GM19468 (cell line): ENCODE results near the gene MYBPHL.
A peak's percentile ranks its signal among the peaks of the same experiment; 100 is the strongest.

ENCODE experiments used
- ATAC-seq: cut with Tn5 transposase; IDR thresholded peaks from one replicate; pipeline ENCODE4 v1.9.1; 2021; ENCODE audit warnings: mild to moderate bottlenecking, moderate library complexity, moderate number of reproducible peaks; ENCODE audit not compliant: unreplicated experiment; ENCODE audit errors: extremely low read depth

Gene MYBPHL

DNA sequence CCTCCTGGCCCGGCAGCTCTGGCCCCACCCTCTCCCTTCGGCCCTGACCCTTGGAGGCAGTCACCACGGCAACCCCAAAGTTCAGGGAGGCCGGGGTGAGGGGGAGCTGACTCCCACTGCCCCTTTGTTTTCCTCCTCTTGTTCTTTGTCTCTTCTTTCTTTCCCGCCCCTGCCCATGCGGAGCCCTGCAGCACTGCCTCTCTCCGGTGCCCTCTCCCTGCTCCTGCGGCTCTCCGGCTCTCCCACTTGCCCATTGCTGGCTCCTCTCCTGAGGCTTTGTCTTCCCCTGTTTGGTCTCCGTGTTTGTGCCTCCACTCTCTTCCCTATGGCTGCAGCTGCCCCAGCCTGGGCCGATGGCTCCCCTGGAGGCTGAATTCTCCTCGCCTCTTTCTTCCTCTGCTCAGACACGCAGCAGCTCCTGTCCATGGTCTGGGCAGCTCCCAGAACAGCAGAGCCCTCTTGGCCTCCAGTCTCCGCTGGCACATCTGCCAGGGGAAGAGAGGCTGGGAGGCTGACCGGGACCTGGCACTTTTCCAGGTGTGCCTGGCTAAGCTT lies 51.6 kb downstream of the MYBPHL start:
- ATAC-seq = no peak

DNA sequence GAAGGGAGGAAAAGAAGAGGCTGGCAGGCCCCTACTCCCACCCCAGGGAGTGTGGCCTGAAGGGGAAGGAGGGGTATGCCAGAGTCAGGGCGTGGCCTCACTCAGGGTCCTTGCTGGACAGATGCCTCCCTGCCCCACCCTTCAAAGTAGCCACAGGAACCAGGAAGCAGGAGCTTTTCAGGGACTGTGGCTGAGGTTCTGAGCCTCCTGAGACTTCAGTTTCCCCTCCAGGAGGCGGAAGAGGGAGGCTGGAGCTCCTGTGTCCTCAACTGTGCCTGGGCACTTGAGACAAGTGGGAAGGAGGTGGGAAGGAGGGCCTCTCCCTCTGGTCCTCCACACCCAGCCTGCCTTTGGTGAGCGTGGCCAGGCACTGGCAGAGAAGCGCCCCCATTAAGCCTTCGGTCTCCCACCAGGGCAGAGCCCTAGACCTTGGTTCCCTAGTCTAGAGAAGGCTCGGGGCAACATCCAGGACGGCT lies 52.2 kb downstream of the MYBPHL start:
- ATAC-seq = no peak

DNA sequence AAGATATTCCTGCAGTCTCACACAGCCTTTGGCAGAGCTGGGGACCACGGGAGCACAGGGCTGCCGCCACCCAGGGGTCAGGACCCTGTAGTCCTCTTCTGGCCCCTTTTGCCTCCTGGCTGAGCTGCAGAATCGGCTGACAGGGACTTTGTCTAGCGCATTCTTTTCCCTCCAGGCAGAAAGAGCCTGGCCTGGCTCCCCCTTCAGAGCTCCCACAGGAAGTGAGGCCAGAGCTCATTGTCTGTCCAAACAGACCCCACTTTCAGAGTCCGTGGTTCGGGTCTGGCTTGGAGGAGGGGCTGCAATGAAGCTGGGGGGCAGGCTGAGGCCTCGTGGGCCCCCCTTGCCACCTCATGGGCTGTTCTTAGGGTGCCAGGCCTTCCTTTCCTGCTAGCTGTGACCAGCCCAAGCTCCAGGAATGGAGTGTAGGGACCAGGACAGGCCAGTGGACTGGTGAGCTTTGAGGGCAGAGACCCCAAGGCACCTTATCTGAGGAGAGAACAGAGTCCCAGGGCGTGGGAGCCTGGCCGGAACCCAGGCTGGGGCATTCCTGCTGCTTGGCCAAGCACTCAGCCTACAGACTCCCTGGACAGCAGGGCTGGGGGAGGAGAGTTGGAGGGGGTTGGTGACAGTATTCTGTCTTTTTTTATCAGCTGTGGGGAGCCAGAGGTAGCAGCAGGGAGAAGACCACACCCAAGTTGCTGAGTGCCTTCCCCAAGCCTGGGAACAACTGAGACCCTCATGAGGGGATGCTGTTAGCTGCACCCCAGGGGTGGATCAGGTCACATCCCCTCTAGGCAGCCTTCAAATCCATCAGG lies 52.8 kb downstream of the MYBPHL start:
- ATAC-seq = no peak

DNA sequence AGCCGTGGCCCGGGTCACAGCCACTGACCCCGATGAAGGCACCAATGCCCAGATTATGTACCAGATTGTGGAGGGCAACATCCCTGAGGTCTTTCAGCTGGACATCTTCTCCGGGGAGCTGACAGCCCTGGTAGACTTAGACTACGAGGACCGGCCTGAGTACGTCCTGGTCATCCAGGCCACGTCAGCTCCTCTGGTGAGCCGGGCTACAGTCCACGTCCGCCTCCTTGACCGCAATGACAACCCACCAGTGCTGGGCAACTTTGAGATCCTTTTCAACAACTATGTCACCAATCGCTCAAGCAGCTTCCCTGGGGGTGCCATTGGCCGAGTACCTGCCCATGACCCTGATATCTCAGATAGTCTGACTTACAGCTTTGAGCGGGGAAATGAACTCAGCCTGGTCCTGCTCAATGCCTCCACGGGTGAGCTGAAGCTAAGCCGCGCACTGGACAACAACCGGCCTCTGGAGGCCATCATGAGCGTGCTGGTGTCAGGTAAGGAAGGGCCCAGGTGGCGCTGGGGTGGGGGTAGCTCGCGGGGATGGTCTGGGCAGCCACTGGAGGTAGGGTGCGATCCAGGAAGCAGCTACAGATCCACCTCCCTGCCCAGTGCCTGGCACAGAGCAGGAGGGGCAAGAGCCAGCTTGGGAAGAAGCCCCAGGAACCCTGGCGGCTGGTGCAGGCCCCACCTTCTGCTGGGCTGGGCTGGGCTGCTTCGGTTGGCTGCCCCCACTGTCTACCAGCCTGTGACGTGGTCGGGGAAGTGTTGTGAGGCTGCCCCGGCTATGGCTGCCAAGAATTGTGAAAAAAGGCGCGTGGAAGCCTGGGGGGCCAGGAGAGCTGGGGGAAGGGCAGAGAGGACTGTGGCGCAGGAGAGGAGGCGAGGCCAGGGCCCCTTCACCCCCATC lies 53.7 kb downstream of the MYBPHL start:
- ATAC-seq = no peak

DNA sequence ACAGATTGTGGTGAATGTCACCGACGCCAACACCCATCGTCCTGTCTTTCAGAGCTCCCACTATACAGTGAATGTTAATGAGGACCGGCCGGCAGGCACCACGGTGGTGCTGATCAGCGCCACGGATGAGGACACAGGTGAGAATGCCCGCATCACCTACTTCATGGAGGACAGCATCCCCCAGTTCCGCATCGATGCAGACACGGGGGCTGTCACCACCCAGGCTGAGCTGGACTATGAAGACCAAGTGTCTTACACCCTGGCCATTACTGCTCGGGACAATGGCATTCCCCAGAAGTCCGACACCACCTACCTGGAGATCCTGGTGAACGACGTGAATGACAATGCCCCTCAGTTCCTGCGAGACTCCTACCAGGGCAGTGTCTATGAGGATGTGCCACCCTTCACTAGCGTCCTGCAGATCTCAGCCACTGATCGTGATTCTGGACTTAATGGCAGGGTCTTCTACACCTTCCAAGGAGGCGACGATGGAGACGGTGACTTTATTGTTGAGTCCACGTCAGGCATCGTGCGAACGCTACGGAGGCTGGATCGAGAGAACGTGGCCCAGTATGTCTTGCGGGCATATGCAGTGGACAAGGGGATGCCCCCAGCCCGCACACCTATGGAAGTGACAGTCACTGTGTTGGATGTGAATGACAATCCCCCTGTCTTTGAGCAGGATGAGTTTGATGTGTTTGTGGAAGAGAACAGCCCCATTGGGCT lies 54.5 kb downstream of the MYBPHL start:
- no peak for ATAC-seq

DNA sequence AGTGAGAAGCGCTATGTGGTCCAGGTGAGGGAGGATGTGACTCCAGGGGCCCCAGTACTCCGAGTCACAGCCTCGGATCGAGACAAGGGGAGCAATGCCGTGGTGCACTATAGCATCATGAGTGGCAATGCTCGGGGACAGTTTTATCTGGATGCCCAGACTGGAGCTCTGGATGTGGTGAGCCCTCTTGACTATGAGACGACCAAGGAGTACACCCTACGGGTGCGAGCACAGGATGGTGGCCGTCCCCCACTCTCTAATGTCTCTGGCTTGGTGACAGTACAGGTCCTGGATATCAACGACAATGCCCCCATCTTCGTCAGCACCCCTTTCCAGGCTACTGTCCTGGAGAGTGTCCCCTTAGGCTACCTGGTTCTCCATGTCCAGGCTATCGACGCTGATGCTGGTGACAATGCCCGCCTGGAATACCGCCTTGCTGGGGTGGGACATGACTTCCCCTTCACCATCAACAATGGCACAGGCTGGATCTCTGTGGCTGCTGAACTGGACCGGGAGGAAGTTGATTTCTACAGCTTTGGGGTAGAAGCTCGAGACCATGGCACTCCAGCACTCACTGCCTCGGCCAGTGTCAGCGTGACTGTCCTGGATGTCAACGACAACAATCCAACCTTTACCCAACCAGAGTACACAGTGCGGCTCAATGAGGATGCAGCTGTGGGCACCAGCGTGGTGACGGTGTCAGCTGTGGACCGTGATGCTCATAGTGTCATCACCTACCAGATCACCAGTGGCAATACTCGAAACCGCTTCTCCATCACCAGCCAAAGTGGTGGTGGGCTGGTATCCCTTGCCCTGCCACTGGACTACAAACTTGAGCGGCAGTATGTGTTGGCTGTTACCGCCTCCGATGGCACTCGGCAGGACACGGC lies 55.3 kb downstream of the MYBPHL start:
- ATAC-seq = no peak

DNA sequence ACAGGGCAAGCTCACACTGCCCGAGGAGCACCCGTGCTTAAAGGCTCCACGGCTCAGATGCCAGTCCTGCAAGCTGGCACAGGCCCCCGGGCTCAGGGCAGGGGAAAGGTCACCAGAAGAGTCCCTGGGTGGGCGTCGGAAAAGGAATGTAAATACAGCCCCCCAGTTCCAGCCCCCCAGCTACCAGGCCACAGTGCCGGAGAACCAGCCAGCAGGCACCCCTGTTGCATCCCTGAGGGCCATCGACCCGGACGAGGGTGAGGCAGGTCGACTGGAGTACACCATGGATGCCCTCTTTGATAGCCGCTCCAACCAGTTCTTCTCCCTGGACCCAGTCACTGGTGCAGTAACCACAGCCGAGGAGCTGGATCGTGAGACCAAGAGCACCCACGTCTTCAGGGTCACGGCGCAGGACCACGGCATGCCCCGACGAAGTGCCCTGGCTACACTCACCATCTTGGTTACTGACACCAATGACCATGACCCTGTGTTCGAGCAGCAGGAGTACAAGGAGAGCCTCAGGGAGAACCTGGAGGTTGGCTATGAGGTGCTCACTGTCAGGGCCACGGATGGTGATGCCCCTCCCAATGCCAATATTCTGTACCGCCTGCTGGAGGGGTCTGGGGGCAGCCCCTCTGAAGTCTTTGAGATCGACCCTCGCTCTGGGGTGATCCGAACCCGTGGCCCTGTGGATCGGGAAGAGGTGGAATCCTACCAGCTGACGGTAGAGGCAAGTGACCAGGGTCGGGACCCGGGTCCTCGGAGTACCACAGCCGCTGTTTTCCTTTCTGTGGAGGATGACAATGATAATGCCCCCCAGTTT lies 56.1 kb downstream of the MYBPHL start:
- ATAC-seq = no peak

DNA sequence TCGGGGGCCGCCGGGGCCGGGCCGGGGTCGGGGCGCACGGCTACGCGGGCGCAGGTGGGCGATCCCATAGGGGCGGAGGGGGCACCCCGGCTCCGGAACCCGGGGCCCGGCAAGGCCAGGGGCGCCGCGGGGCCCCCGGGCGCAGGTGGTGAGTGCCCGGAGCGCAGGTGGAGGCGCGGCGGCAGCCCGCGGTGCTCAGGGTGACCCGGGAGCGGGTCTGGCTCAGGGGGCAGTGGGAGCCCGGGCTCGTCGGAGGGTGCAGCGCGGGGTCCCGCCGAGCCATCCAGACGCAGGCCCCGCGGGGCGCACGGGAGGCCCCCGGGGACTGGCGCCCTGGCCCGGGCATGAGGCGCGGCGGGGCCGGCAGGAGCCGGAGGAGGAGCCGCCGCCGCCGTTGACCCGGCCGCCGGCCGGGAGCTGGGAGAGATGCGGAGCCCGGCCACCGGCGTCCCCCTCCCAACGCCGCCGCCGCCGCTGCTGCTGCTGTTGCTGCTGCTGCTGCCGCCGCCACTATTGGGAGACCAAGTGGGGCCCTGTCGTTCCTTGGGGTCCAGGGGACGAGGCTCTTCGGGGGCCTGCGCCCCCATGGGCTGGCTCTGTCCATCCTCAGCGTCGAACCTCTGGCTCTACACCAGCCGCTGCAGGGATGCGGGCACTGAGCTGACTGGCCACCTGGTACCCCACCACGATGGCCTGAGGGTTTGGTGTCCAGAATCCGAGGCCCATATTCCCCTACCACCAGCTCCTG lies 57.0 kb downstream of the MYBPHL start:
- no peak for ATAC-seq

DNA sequence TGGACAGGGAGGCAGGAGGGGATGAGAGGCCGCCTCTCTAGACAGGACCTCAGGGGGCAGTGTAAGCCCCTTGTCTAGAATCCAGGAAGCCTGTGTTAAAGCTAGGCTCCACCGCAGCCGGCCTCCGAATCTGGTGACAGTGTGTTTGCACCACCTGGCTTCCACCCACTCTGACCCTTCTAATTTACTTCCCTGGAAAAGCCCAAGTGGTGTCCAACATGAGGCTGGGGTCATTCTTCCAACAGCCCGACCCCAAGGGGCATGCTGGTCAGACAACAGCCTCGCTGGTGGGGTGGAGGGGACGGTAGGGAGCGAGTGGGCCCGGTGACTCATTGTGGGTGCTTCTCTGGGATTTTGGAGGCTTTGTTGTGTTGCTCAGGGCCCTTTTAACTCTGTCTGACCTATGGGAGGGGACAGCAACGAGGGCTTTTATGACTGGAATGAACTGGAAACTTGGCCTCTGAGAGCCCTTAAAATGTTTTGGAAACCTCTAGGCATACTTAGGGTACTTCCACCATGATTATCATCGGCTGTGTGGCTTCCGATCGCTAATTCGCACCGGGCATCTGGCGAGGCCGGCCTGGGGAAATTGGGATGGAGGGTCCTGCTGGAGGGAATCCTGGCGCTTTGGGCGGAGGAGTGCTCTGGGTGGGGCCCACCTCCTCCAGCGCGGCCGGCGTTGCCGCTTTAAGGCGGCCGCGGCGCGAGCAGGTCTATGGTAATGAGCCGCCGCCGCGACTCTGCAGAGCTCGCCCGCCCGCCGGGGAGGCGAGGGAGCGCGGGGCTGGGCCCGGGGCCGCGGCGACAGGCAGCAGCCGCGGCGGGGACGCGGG lies 57.8 kb downstream of the MYBPHL start, which contains the start of gene CELSR2:
TSS of gene CELSR2 (plus strand) at position 743 of the 833 bp plus-strand sequence. CDS start 541 bp downstream, outside the sequence.
- ATAC-seq = peak; percentile 54

DNA sequence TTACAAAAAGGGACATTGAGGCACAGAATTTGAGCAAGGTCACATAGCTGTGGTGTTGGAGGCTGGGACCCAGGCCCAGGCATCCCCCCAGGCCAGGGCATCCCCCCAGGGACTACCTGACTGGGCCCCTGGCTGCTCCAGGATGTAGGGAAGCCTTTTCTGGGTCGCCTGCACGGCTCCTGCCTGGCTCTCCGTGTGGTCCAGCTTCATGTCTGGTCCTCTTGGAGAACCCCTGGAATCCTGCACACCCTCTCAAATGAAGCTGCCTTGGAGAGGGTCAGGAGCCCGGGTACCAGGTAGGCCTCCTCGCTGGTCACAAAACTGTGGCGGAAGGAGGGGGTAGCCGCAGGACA lies 58.4 kb downstream of the MYBPHL start:
- no peak for ATAC-seq

DNA sequence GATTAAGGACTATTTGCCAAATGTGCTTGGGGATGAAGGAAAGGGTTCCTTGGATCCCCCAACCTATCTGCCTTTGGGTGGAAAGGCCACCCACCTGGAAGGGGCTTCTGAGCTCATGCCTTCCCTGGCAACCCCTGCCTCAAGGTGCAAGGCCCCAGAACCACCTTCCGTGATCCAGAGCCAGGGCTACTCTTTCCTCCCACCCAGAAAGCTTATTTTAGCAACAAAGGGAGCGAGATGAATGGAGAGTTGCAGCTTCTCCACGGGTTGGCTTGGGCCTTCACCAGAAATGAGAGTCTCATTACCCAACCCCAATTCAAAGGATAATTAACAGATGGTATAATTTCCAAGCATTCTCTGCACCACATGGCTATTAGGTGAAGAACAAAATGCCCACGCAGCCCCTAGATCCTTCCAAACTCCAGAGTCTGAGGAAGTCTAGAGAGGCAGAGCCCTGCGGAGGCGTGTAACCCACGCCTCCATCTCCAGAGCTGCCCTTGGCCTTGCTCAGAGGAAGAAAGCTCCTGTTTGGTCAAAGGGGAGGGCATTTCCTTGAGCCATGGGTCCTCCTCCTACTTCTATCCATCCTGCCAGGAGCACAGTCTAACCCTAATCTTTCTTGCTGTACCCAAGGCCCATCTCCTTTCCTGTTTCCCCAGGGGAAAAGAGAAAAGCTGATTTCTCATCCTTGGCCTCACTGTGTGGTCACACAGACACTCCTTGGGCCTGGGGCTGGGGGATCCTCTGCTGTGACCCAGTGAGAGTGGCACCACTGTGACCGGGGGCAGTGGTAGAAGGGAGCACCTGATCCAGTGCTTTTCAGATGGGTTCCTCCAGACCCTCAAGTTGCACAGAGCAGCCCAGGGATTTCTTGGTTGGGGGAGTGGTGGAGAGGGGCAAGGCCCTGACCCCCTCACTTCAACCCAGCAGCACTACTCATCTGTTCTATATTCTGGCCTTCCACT lies 59.1 kb downstream of the MYBPHL start:
- ATAC-seq = no peak

DNA sequence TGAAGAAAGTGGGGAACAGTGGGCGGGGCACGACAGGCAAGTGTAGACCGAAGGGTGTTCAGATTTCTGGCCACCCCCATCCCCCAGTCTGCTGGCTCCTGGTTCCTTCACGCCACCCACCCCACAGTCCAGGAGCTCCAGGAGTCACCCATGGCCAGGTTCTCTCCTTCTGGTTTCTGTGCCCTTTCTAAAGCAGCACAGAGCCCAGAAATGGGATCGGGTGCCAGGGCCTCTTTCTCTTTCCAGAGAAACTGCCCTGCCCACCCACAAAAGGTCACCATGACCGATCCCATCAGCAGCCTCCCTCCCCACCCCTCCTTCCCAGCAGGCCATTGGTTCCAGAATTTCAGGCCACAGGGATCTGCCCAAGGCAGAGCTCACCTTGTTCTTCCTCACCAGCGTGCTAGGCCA lies 60.7 kb downstream of the MYBPHL start:
- no peak for ATAC-seq

DNA sequence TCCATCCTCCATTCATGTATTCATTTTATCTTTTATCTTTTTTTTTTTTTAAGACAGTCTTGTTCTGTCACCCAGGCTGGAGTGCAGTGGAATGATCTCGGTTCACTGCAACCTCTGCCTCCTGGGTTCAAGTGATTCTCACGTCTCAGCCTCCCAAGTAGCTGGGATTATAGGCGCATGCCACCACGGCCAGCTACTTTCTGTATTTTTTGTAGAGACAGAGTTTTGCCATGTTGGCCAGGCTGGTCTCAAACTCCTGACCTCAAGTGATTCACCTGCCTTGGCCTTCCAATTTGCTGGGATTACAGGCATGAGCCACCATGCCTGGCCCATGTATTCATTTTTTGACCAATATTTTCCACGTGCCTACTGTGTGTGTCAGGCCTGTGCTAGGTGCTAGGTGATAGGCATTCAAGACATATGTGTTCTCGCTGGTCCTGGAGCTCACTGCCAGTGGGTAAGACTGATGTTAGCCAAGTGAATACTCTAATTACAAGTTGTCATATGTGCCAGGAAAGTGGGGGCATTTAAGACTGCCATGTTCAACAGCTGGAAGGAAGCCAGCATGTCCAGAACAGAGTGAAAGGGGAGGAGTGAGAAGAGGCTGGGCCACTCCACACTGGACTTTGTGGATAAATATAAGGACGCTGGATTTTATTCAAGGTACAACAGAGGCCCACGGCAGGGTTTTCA lies 62.8 kb downstream of the MYBPHL start:
- ATAC-seq = no peak

DNA sequence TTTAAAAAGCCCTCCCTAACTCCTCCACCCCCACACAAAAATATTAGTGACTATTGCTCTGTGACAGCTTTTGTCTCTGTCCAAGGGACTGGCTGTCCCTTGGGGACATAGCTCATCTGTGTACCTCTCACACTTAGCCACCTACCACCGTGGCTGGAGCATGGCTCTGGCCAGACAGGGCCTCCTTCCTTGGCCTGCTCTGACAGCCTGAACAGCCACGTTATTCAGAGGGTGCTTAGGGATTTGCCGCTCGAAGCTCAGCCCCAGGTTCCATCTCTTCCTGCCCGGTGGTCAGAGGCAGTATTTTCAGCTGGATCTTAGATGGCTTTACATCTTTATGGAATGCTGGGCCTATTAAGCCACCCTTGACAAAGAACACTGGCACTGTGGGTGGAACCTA lies 63.6 kb downstream of the MYBPHL start:
- no peak for ATAC-seq

DNA sequence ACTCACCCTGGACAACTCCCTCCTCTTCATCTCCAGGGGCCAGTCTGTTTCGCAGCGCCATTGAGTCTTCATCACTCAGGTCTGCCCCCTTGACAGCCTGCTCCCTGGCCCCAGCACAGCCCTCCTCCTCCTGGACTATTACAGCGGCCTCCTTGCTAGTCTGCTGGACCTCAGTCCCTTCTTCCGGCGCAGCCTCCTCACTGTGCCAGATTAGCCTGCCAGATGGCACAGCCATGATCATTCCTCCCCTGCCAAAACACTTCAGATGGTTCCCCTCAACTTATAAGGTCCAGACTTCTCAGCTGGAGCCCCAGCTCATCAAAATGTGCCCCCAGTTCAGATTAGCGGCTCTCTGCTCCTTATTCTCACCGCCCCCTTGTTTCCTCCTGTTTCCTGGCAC lies 64.4 kb downstream of the MYBPHL start:
- ATAC-seq = no peak
